Metanephros (tissue), 2 donors: ENCODE results near the gene NLRP7. TPM values are rescaled to one million over a fixed set of nuclear protein-coding genes. Genes with fewer than 3 reads are reported as not detected.

Experiments
- small RNA-seq: library from RNA; depleted of rRNA; stranded (forward); fragments of <200 nt; gene quantifications from one replicate; pipeline ENCODE3, GENCODE V24; 2014; ENCODE audit warnings: low replicate concordance
- total RNA-seq: library from RNA; depleted of rRNA; stranded (reverse); fragments of >200 nt; gene quantifications from one replicate; pipeline ENCODE4 v1.2.3, GENCODE V29; 2014

NLRP7 gene
- total RNA-seq: 0.06 TPM

DNA sequence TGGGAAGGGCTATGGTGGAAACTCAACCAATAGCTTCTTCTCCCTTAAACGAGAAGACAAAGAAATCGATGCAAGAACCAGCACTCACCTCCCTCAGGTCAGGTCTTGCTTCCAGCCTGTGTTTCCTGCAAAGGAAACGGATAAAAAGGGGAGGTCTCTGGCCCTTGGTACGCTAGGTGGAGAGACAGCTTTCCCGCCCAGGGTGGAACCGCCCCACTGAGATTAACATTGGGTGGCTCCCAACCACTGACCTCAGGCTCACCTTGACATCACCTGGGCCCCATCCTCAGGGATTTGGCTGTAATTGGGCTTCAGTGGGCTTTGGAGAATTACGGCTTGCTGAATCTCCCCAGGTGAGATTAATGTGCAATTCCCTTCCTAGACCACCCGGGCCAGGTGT lies at the start of gene NLRP7:
NLRP7 (minus strand) TSS at position 150 of the 400 bp plus-strand sequence.

DNA sequence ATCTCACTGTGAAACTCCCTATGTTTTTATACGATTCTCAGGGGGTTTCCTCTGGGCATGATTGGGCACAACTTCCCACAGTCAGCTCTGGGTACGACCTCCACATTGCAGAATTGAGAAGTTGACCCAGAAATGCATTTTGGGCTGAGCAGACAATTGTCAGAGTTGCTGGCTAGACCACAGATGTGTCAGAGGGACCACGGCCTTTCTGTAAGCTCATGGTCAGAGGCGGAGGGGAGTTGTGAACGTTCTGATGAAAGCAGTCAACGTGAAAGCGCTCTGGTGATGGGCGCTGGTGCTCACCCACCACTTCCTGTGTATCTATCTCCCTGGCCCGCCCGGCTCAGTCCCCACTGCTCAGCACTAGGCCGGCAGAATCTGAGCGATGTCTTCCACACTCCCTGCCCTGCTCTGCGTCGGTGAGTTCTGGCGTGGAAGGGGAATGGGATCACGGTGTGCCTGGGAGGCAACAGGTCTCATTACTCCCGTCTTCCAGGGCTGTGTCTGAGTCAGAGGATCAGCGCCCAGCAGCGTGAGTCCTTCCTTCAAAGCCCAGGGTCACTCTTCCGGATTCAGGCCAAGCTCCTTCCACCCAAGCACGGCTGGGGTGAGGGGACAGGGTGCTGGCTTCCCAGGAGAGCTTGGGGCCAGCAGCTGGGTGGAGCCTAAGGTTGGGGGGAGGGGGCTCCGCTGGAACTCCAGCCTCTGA lies 41.4 kb downstream of the NLRP7 start, which contains the start of gene NCR1:
NCR1 (plus strand) TSS at position 346 of the 709 bp plus-strand sequence; CDS start at position 386, 40 bp downstream.

DNA sequence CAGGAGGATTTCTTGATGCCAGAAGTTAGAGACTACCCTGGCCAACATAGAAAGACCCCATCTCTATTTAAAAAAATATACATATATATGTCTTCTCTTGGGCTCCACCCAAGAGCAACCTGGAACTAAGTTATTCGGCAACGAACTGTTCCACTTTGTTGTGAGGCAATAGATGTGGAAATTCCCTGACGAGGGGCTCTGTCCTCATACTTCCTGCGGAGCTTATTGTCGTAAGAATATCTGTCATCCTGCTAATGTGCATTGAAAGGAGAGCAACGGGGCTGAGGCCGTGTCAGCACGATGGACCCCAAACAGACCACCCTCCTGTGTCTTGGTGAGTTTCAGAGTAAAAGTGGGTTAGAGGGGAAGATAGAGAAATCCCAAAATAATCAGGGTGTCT lies 73.3 kb downstream of the NLRP7 start, which contains the start of gene FCAR:
FCAR (plus strand) TSS at position 246 of the 400 bp plus-strand sequence; CDS start at position 301, 55 bp downstream.

Small RNAs within 50 kb of the gene (small RNA-seq; reads per million reads assigned to genes)
- gene AC011476.8: not detected

Other genes with a start within 250 kb of the NLRP7 start
- not detected for gene KIR3DL3, start 223.1 kb downstream of the NLRP7 start, total RNA-seq
- gene KIR2DL3, start 209.0 kb downstream of the NLRP7 start, total RNA-seq: not detected
- not detected for gene KIR2DL1, start 177.7 kb downstream of the NLRP7 start, total RNA-seq
- not detected for gene KIR2DL4, start 143.9 kb downstream of the NLRP7 start, total RNA-seq
- gene KIR3DL1, start 131.1 kb downstream of the NLRP7 start, total RNA-seq: not detected
- not detected for gene KIR2DS4, start 114.9 kb downstream of the NLRP7 start, total RNA-seq
- not detected for gene KIR3DL2, start 97.1 kb downstream of the NLRP7 start, total RNA-seq
- 14.2 TPM for gene FCAR, start 73.3 kb downstream of the NLRP7 start, total RNA-seq
- 0.70 TPM for gene NCR1, start 41.4 kb downstream of the NLRP7 start, total RNA-seq
- 13.8 TPM for gene NLRP2, start 18.8 kb upstream of the NLRP7 start, total RNA-seq
- gene GP6, start 90.7 kb upstream of the NLRP7 start, total RNA-seq: 0.47 TPM
- 35.1 TPM for gene RDH13, start 115.6 kb upstream of the NLRP7 start, total RNA-seq
- 32.5 TPM for gene EPS8L1, start 128.3 kb upstream of the NLRP7 start, total RNA-seq
- 53.5 TPM for gene PPP1R12C, start 170.1 kb upstream of the NLRP7 start, total RNA-seq
- 26.9 TPM for gene TNNT1, start 201.7 kb upstream of the NLRP7 start, total RNA-seq
- 1.1 TPM for gene TNNI3, start 210.2 kb upstream of the NLRP7 start, total RNA-seq
- gene DNAAF3, start 219.1 kb upstream of the NLRP7 start, total RNA-seq: 5.2 TPM
- gene SYT5, start 232.8 kb upstream of the NLRP7 start, total RNA-seq: not detected